H1 (cell line): Measurements from ENCODE around the gene CORO6. TPM values are rescaled to one million over a fixed set of nuclear protein-coding genes. Genes with fewer than 3 reads are reported as not detected.

Experiments
- ATF3 ChIP-seq: IDR thresholded peaks from 2 replicates; pipeline ENCODE4 v1.6.1; 2011; ENCODE audit warnings: low read depth, mild to moderate bottlenecking, low read length; ENCODE audit not compliant: insufficient read depth
- EZH2 ChIP-seq: fragments of 200-600 bp; sonication (generic); IDR thresholded peaks from 2 replicates; pipeline ENCODE4 v1.7.1; 2012; ENCODE audit warnings: low read depth, mild to moderate bottlenecking, moderate library complexity, low read length, inconsistent platforms; ENCODE audit not compliant: severe bottlenecking
- KDM5A ChIP-seq: fragments of 200-600 bp; IDR thresholded peaks from 2 replicates; pipeline ENCODE4 v1.7.1; 2012; ENCODE audit warnings: mild to moderate bottlenecking, low read length, inconsistent platforms, mixed read lengths
- MAX ChIP-seq: IDR thresholded peaks from 2 replicates; pipeline ENCODE4 v1.6.1; 2012; ENCODE audit warnings: inconsistent platforms
- POLR2A ChIP-seq, 2 experiments: IDR thresholded peaks; 1 replicate in 1 of 2; 2 replicates in 1 of 2; pipeline ENCODE4 v1.6.1; 2011; ENCODE audit warnings: low read depth in 2 of 2, low read length in 2 of 2, mild to moderate bottlenecking in 2 of 2; ENCODE audit errors: control extremely low read depth in 1 of 2
- RFX5 ChIP-seq: IDR thresholded peaks from 2 replicates; pipeline ENCODE4 v1.6.1; 2011; ENCODE audit warnings: low read depth, low read length, improper control_type of control experiment, borderline replicate concordance
- RXRA ChIP-seq: IDR thresholded peaks from 2 replicates; pipeline ENCODE4 v1.6.1; 2011; ENCODE audit warnings: low read depth, mild to moderate bottlenecking, low read length, moderate library complexity; ENCODE audit not compliant: insufficient read depth
- SIRT6 ChIP-seq: IDR thresholded peaks from one replicate; pipeline ENCODE4 v1.7.1; 2012; ENCODE audit warnings: low read length, inconsistent platforms
- SRF ChIP-seq: IDR thresholded peaks from 2 replicates; pipeline ENCODE4 v1.6.1; 2011; ENCODE audit warnings: mild to moderate bottlenecking, low read depth, low read length, moderate library complexity
- polyA plus RNA-seq, 7 experiments: library from polyadenylated mRNA; depleted of rRNA in 3 of 7; stranded (reverse) in 5 of 7; unstranded in 2 of 7; fragments of >200 nt in 5 of 7; fragments of 200-250 nt in 2 of 7; gene quantifications; 1 replicate in 5 of 7; 2 replicates in 1 of 7; 4 replicates in 1 of 7; pipeline versions ENCODE4 v1.2.1 to v1.2.3, GENCODE V29; 2011 to 2013; ENCODE audit warnings: missing spikeins in 2 of 7, mixed read lengths in 2 of 7
- total RNA-seq: library from RNA; stranded (reverse); fragmentation: NEBNext Ultra II Directional; extraction: Animal tissue kit (Norgen Biotek cat#: 25700); gene quantifications from 2 replicates; pipeline ENCODE4 v1.2.1, GENCODE V29; 2021

The CORO6 gene
- total and polyA plus RNA-seq, 2 of the 8 experiments (the other 6 are each of a cell fraction or from before 2014, with no cell fraction given), result 2.5 to 8.6 TPM

GRCh38 chr17:29594519-29595090 is 28.1 kb downstream of the CORO6 start (continued):
- TF ChIP-seq SIRT6, result no peak
- no peak for TF ChIP-seq ATF3
- TF ChIP-seq KDM5A, result no peak
- TF ChIP-seq POLR2A (IDR thresholded peaks at IDR 0.05; ENCODE audit: control extremely low read depth in 1 of 2, low read depth in 2 of 2, low read length in 2 of 2), result no peak
- TF ChIP-seq MAX, result no peak
- TF ChIP-seq SRF, result no peak
- TF ChIP-seq RXRA, result no peak
- TF ChIP-seq EZH2, result no peak
- TF ChIP-seq RFX5, result no peak
